HL-60 (cell line): ENCODE data around the gene PSMF1.

ENCODE experiments used
- DNase-seq, 2 experiments: peaks; one replicate each; pipeline ENCODE4 v3.0.0-alpha.2; 2010 to 2020; ENCODE audit warnings: low read depth in 1 of 2, low spot score in 1 of 2
- H3K27ac ChIP-seq: fragments of 250-450 bp; sonication (Bioruptor Pico); replicated peaks from 2 replicates; pipeline ENCODE4 v1.5.1; 2020; ENCODE audit warnings: mild to moderate bottlenecking, moderate library complexity
- H3K27me3 ChIP-seq: fragments of 250-450 bp; sonication (Bioruptor Pico); 2 replicates; pipeline ENCODE4 v1.5.1; 2021; ENCODE audit warnings: mild to moderate bottlenecking, moderate library complexity; ENCODE audit not compliant: insufficient read depth, poor library complexity, severe bottlenecking
- H3K4me3 ChIP-seq: replicated peaks from 2 replicates; pipeline ENCODE4 v1.5.1; 2011; ENCODE audit warnings: mild to moderate bottlenecking, control low read depth, low read length; ENCODE audit not compliant: insufficient read depth
- GABPA ChIP-seq: IDR thresholded peaks from 2 replicates; pipeline ENCODE4 v1.6.1; 2012; ENCODE audit warnings: low read depth
- POLR2AphosphoS5 ChIP-seq: IDR thresholded peaks from 2 replicates; pipeline ENCODE4 v1.6.1; 2012; ENCODE audit warnings: low read depth
- SPI1 ChIP-seq: IDR thresholded peaks from 2 replicates; pipeline ENCODE4 v1.6.1; 2012; ENCODE audit warnings: low read depth, mild to moderate bottlenecking, borderline replicate concordance
- TF ChIP-seq, protein P1 (sequence below): IDR thresholded peaks from one replicate; pipeline ENCODE4 v1.5.1; 2011; ENCODE audit warnings: low read length, control low read depth, inconsistent platforms; ENCODE audit not compliant: insufficient read depth
- TF ChIP-seq, protein P2 (sequence below): IDR thresholded peaks from 2 replicates; pipeline ENCODE4 v1.6.1; 2012; ENCODE audit warnings: low read depth; ENCODE audit not compliant: insufficient replicate concordance

The PSMF1 gene

GRCh38 chr20:1204113-1204512 is 85.7 kb downstream of the PSMF1 start:
- TF ChIP-seq, protein P1, sequence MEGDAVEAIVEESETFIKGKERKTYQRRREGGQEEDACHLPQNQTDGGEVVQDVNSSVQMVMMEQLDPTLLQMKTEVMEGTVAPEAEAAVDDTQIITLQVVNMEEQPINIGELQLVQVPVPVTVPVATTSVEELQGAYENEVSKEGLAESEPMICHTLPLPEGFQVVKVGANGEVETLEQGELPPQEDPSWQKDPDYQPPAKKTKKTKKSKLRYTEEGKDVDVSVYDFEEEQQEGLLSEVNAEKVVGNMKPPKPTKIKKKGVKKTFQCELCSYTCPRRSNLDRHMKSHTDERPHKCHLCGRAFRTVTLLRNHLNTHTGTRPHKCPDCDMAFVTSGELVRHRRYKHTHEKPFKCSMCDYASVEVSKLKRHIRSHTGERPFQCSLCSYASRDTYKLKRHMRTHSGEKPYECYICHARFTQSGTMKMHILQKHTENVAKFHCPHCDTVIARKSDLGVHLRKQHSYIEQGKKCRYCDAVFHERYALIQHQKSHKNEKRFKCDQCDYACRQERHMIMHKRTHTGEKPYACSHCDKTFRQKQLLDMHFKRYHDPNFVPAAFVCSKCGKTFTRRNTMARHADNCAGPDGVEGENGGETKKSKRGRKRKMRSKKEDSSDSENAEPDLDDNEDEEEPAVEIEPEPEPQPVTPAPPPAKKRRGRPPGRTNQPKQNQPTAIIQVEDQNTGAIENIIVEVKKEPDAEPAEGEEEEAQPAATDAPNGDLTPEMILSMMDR: no peak
- no peak for TF ChIP-seq POLR2AphosphoS5
- TF ChIP-seq, protein P2, sequence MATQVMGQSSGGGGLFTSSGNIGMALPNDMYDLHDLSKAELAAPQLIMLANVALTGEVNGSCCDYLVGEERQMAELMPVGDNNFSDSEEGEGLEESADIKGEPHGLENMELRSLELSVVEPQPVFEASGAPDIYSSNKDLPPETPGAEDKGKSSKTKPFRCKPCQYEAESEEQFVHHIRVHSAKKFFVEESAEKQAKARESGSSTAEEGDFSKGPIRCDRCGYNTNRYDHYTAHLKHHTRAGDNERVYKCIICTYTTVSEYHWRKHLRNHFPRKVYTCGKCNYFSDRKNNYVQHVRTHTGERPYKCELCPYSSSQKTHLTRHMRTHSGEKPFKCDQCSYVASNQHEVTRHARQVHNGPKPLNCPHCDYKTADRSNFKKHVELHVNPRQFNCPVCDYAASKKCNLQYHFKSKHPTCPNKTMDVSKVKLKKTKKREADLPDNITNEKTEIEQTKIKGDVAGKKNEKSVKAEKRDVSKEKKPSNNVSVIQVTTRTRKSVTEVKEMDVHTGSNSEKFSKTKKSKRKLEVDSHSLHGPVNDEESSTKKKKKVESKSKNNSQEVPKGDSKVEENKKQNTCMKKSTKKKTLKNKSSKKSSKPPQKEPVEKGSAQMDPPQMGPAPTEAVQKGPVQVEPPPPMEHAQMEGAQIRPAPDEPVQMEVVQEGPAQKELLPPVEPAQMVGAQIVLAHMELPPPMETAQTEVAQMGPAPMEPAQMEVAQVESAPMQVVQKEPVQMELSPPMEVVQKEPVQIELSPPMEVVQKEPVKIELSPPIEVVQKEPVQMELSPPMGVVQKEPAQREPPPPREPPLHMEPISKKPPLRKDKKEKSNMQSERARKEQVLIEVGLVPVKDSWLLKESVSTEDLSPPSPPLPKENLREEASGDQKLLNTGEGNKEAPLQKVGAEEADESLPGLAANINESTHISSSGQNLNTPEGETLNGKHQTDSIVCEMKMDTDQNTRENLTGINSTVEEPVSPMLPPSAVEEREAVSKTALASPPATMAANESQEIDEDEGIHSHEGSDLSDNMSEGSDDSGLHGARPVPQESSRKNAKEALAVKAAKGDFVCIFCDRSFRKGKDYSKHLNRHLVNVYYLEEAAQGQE: no peak
- TF ChIP-seq SPI1: no peak
- no peak for TF ChIP-seq GABPA
- H3K4me3 ChIP-seq: no peak overlapping the region
- H3K27me3 ChIP-seq: no peaks in the 10 kb centered on the region
- peak in 1 of 2 experiments; percentile 7 for DNase-seq
- H3K27ac ChIP-seq: no peak overlapping the region

GRCh38 chr20:1204576-1204975 is 86.2 kb downstream of the PSMF1 start:
- no peak overlapping the region for H3K27ac ChIP-seq
- DNase-seq: no peak
- TF ChIP-seq, protein P1: no peak
- TF ChIP-seq, protein P2: no peak
- TF ChIP-seq GABPA (no peak), POLR2AphosphoS5 (no peak), SPI1 (no peak)
- H3K4me3 ChIP-seq: no peak overlapping the region
- no peaks in the 10 kb centered on the region for H3K27me3 ChIP-seq

DNA sequence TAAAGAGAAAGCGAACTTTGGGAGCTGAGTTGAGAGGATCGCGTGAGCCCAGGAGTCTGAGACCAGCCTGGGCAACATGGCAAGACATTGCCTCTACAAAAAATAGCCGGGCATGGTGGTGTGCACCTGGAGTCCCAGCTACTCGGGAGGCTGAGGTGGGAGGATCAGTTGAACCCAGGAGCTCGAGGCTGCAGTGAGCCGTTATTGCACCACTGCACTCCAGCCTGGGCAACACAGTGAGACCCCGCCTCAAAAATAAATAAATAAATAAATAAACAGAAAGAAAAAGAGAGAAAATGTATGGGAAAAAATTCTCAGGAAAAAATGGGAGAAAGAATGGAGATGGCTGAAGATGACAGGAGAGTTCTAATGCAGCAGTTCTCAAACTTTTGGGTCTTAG is 87.4 kb downstream of the PSMF1 start:
- no peak overlapping the region for H3K4me3 ChIP-seq
- TF ChIP-seq SPI1 (no peak), GABPA (no peak), POLR2AphosphoS5 (no peak)
- TF ChIP-seq, protein P1: no peak
- TF ChIP-seq, protein P2: no peak
- DNase-seq: no peak
- H3K27me3 ChIP-seq: no peaks in the 10 kb centered on the region
- no peak overlapping the region for H3K27ac ChIP-seq
